GM12891 (cell line): ENCODE results near the gene PCDHGC5.

Experiments used
- POLR2A ChIP-seq: IDR thresholded peaks from 2 replicates; pipeline ENCODE4 v1.6.1; 2011; ENCODE audit warnings: low read depth, low read length, control low read depth
- POLR2AphosphoS5 ChIP-seq: IDR thresholded peaks from 2 replicates; pipeline ENCODE4 v1.6.1; 2011; ENCODE audit warnings: low read depth, low read length, control low read depth
- TAF1 ChIP-seq: IDR thresholded peaks from 2 replicates; pipeline ENCODE4 v1.6.1; 2011; ENCODE audit warnings: low read depth, low read length, control low read depth

- no peak for TF ChIP-seq POLR2A
- no peak for TF ChIP-seq POLR2AphosphoS5
- TF ChIP-seq TAF1 = no peak
These were observed 15.3 kb downstream of the PCDHGC5 start for GRCh38 chr5:141504216-141504615.
